Neural cell (in vitro differentiated cells): Measurements from ENCODE around the gene LMO4.

ENCODE experiments used
- EP300 ChIP-seq: fragments of 450-650 bp; conservative IDR thresholded peaks from 2 replicates; pipeline ENCODE4 v1.6.1; 2014; ENCODE audit warnings: antibody characterized with exemption, mild to moderate bottlenecking, moderate library complexity; ENCODE audit not compliant: poor library complexity, severe bottlenecking
- EZH2 ChIP-seq: fragments of 200-600, 300-800 bp; shearing (Covaris generic), sonication (generic); IDR thresholded peaks from 2 replicates; pipeline ENCODE4 v1.6.1; 2014; ENCODE audit warnings: antibody characterized with exemption, low read length, borderline replicate concordance, mild to moderate bottlenecking; ENCODE audit not compliant: insufficient read depth, poor library complexity, severe bottlenecking
- RAD21 ChIP-seq: fragments of 450-650 bp; conservative IDR thresholded peaks from 2 replicates; pipeline ENCODE4 v1.6.1; 2014; ENCODE audit warnings: antibody characterized with exemption, mild to moderate bottlenecking, moderate library complexity
- TAF1 ChIP-seq: IDR thresholded peaks from 2 replicates; pipeline ENCODE4 v1.6.1; 2012; ENCODE audit warnings: low read depth
- TF ChIP-seq, protein P1 (sequence below): fragments of 450-650 bp; IDR thresholded peaks from 2 replicates; pipeline ENCODE4 v1.5.1; 2014; ENCODE audit warnings: antibody characterized with exemption, mild to moderate bottlenecking, moderate library complexity; ENCODE audit not compliant: poor library complexity, severe bottlenecking
- TF ChIP-seq, protein P2 (sequence below): IDR thresholded peaks from 2 replicates; pipeline ENCODE4 v1.6.1; 2012; ENCODE audit warnings: borderline replicate concordance

DNA sequence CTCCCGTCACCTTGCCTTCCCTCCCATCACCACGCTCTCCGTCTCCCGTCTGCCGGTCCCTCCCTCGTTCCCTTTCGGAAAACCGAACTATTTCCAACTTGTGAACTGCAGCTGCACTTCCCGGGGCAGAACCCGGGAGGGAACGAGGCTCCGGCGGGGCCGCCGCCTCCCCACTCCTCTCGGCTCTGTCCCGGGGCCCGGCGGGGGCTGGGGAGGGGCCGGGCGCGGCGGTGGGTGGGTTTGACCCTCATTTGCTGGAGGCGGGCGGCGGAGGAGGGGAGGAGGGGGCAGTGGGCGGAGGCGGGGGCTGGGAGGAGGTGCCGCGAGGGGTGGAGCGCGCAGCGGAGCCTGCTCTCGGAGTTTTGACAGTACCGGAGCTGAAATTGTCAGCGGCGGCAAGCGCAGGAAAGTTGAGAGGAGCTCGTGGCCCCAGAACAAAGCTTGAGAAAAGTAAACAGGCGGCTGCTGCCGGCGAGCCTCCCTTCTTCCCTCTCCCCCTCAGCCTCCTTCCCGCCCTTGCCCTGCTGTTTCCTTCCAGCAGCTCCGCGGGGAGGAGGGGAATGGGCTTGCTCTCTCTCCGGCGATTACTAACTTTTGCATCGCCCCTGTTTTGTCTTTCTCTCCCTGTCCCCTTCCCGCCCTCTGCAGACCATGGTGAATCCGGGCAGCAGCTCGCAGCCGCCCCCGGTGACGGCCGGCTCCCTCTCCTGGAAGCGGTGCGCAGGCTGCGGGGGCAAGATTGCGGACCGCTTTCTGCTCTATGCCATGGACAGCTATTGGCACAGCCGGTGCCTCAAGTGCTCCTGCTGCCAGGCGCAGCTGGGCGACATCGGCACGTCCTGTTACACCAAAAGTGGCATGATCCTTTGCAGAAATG, 2.9 kb downstream of the LMO4 start:
- TF ChIP-seq, protein P1, sequence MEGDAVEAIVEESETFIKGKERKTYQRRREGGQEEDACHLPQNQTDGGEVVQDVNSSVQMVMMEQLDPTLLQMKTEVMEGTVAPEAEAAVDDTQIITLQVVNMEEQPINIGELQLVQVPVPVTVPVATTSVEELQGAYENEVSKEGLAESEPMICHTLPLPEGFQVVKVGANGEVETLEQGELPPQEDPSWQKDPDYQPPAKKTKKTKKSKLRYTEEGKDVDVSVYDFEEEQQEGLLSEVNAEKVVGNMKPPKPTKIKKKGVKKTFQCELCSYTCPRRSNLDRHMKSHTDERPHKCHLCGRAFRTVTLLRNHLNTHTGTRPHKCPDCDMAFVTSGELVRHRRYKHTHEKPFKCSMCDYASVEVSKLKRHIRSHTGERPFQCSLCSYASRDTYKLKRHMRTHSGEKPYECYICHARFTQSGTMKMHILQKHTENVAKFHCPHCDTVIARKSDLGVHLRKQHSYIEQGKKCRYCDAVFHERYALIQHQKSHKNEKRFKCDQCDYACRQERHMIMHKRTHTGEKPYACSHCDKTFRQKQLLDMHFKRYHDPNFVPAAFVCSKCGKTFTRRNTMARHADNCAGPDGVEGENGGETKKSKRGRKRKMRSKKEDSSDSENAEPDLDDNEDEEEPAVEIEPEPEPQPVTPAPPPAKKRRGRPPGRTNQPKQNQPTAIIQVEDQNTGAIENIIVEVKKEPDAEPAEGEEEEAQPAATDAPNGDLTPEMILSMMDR, result peak; percentile 32
- TF ChIP-seq EZH2 (no peak), TAF1 (no peak), EP300 (no peak), RAD21 (no peak)
- TF ChIP-seq, protein P2, sequence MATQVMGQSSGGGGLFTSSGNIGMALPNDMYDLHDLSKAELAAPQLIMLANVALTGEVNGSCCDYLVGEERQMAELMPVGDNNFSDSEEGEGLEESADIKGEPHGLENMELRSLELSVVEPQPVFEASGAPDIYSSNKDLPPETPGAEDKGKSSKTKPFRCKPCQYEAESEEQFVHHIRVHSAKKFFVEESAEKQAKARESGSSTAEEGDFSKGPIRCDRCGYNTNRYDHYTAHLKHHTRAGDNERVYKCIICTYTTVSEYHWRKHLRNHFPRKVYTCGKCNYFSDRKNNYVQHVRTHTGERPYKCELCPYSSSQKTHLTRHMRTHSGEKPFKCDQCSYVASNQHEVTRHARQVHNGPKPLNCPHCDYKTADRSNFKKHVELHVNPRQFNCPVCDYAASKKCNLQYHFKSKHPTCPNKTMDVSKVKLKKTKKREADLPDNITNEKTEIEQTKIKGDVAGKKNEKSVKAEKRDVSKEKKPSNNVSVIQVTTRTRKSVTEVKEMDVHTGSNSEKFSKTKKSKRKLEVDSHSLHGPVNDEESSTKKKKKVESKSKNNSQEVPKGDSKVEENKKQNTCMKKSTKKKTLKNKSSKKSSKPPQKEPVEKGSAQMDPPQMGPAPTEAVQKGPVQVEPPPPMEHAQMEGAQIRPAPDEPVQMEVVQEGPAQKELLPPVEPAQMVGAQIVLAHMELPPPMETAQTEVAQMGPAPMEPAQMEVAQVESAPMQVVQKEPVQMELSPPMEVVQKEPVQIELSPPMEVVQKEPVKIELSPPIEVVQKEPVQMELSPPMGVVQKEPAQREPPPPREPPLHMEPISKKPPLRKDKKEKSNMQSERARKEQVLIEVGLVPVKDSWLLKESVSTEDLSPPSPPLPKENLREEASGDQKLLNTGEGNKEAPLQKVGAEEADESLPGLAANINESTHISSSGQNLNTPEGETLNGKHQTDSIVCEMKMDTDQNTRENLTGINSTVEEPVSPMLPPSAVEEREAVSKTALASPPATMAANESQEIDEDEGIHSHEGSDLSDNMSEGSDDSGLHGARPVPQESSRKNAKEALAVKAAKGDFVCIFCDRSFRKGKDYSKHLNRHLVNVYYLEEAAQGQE, result no peak
